GM19043 (cell line): ENCODE data around the gene SIK2.

Experiments
- ATAC-seq: cut with Tn5 transposase; IDR thresholded peaks from one replicate; pipeline ENCODE4 v1.9.1; 2021; ENCODE audit warnings: low read depth; ENCODE audit not compliant: unreplicated experiment

The SIK2 gene

GRCh38 chr11:111581341-111581740 lies 20.9 kb upstream of the SIK2 start:
- ATAC-seq: no peak

- ATAC-seq: no peak
These were observed 20.1 kb upstream of the SIK2 start for GRCh38 chr11:111582163-111582562.

- ATAC-seq: no peak
These were observed 19.4 kb upstream of the SIK2 start for GRCh38 chr11:111582881-111583280.

- no peak for ATAC-seq
These were observed 16.9 kb upstream of the SIK2 start for GRCh38 chr11:111585371-111585770.

- no peak for ATAC-seq
These were observed 15.8 kb upstream of the SIK2 start for GRCh38 chr11:111586388-111586831.

GRCh38 chr11:111589114-111589513 lies 13.1 kb upstream of the SIK2 start:
- no peak for ATAC-seq

- no peak for ATAC-seq
These were observed 12.3 kb upstream of the SIK2 start for GRCh38 chr11:111589886-111590499.

GRCh38 chr11:111591187-111591960 lies 10.9 kb upstream of the SIK2 start:
- ATAC-seq: no peak

GRCh38 chr11:111592491-111592890 lies 9.8 kb upstream of the SIK2 start:
- no peak for ATAC-seq

- no peak for ATAC-seq
These were observed 5.9 kb upstream of the SIK2 start for GRCh38 chr11:111596319-111596718.

- no peak for ATAC-seq
These were observed 4.1 kb upstream of the SIK2 start for GRCh38 chr11:111598148-111598547.

- no peak for ATAC-seq
These were observed 3.7 kb upstream of the SIK2 start for GRCh38 chr11:111598559-111598958.

GRCh38 chr11:111601636-111601978 lies 642 bp upstream of the SIK2 start:
- ATAC-seq: no peak

GRCh38 chr11:111602865-111603610 lies 789 bp downstream of the SIK2 start:
- no peak for ATAC-seq

- no peak for ATAC-seq
These were observed 1.4 kb downstream of the SIK2 start for GRCh38 chr11:111603611-111604130.

- ATAC-seq: no peak
These were observed 2.3 kb downstream of the SIK2 start for GRCh38 chr11:111604392-111605009.

- no peak for ATAC-seq
These were observed 3.4 kb downstream of the SIK2 start for GRCh38 chr11:111605681-111606080.

- ATAC-seq: no peak
These were observed 4.7 kb downstream of the SIK2 start for GRCh38 chr11:111606986-111607385.

GRCh38 chr11:111607751-111608150 lies 5.5 kb downstream of the SIK2 start:
- no peak for ATAC-seq

GRCh38 chr11:111612224-111612623 lies 10.0 kb downstream of the SIK2 start:
- ATAC-seq: no peak

- ATAC-seq: no peak
These were observed 15.0 kb downstream of the SIK2 start for GRCh38 chr11:111617286-111617685.
